GM21390 (cell line): ENCODE measurements around the gene RRP8.

Experiments used
- ATAC-seq: cut with Tn5 transposase; IDR thresholded peaks from one replicate; pipeline ENCODE4 v1.9.1; 2021; ENCODE audit not compliant: unreplicated experiment

Gene RRP8

DNA sequence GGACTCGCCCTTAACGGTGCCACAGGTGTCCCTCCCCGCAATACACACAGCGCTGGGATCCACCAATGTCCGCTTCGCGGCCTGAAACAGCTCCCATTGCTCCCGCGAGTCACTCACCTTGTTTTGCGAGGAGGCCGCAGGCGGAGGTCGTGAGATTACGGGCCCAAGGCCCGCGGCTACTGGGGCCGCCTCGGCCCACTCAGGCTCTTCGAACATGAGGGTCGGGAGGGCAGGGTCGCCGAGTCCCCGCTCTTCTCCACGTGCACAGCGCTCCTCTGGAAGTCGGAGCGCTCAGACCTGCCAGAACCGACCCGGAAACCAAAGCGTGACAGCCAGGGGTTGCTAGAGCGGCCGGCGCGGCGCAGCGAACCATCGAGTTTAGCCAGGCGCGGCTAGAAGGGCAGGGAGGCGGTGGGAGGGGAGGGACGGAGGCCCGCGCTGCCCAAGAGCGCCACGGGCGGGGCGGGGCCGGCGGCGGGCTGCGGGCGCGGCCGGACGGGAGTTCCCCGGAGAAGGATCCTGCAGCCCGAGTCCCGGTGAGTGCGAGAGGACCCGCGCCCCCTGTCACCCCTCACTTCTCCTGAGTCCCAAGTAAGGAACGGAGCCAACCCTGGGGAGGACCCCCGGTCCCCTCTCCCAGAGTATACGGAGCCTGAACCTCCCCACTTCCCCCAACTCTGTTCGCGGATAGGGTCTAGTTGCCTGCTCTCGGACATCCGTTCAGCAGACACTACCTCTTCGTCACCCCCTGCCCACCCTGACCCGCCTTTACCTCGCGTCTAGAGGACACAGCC lies at the start of gene RRP8, which contains the start of gene ILK:
TSS of gene RRP8 (minus strand) at position 330 of the 794 bp plus-strand sequence. CDS start at position 216, 114 bp downstream.
TSS of gene ILK (plus strand) at position 488 of the 794 bp plus-strand sequence. CDS start 498 bp downstream, outside the sequence.
- peak; percentile 75 for ATAC-seq

DNA sequence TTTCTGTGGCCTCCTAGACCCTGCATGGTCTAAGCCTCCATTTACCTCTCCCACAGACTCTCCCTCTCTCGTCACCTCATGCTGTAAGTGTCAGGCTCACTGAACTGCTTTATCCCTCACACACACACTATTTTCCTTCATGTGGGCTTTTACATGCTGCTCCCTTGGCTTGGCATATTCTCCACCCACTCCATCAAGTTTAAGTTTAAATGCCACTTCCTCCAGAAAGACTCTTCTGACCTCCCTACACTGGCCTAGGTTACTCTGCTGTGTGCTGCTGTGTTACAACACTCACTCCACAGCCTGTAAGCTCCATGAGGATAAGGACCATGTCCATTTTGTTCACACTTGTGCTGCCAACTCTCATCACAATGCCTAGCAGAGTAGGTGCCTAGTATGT lies 49.7 kb upstream of the RRP8 start:
- ATAC-seq: no peak

DNA sequence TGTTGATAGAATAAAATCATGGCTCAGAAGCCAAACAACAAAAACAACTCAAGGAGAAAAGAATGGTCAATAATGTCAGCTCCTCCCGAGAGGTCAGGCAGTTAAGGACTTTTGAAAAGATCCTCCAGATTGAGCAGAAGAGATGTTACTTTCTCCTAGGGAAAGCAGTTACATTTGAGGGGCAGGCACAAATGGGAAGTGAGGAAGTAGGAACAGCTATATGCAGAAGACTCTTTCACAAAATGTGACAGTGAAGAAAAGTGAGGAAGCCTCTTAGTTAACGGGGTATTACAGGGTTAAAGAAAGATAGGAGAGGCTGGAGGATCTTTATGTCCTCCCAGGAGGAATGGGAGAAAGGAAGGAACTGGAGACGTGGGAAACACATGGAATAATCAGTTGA lies 48.8 kb upstream of the RRP8 start:
- ATAC-seq: no peak

DNA sequence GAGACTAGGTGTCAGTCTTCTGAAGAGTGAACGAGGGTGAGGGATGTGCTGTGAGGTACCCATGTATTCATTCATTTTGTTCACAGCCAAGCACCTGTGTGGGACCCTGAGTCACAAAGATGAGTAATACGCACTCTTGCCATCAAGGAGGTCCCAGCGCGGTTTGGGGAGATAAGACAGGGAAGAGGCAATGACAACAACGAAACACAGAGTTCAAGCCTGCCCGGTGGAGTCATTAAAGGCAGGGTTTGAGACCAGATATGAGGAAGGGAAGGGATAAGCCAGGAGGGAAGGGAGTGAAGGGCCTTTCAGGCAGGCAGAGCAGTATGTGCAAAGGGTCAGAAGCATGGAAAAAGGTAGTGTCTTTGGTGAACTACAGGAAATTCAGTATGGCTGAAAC lies 47.6 kb upstream of the RRP8 start:
- ATAC-seq: no peak

DNA sequence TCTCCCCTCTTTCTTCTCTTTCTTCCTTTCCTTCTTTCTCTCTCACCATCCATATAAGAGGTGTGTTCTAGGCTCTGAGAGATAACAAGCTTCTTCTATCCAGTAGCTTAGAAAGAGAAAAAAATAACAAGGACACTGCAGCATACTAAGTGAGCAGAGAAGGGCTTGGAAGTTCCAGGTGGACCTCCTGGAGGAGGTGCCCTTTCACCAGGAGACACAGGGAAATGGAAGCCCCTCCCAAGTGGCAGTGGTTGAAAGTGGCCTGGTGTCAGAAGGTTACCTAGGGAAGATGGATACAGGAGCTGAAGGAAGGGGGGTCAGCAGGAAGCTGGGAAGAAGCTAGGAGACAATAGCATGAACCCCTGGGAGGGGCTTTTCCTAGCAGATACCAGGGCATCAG lies 46.7 kb upstream of the RRP8 start:
- ATAC-seq: no peak

DNA sequence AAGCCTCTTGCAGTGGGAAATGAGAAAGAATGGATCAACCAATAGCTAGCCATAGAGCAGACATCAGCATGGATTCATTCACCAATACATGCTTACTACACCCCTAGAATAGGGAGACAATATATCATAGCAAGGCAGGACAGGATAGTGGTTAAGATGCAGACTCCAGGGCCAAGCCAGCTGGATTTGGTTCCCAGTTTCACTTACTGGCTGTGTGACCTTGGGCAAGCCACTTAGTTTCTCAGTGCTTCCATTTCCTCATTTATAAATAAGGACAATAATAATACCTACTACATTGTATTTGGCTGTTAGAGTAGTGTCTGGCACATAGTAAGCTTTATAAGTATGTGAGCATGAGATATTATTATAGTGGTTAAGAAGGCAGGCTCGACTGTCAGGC lies 45.1 kb upstream of the RRP8 start:
- ATAC-seq: no peak

DNA sequence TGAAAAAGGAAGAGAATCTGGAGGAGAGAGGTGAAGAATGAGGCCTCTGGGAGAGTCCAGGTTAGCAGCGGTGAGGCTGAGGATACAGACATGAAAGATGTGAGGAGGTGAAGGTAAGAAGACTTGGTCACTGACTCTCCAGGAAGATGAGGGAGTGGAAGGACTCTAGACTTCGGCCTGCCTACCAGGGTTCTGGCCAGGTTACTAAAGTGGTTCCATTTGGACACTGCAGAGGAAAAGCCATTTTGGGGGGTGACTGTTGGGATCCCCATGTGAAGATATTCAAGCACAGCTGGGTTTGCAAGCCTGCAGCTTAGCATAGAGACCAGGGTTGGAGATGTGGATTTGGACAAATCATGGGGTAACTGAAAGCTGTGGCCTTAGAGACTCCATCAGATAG lies 44.4 kb upstream of the RRP8 start:
- no peak for ATAC-seq

DNA sequence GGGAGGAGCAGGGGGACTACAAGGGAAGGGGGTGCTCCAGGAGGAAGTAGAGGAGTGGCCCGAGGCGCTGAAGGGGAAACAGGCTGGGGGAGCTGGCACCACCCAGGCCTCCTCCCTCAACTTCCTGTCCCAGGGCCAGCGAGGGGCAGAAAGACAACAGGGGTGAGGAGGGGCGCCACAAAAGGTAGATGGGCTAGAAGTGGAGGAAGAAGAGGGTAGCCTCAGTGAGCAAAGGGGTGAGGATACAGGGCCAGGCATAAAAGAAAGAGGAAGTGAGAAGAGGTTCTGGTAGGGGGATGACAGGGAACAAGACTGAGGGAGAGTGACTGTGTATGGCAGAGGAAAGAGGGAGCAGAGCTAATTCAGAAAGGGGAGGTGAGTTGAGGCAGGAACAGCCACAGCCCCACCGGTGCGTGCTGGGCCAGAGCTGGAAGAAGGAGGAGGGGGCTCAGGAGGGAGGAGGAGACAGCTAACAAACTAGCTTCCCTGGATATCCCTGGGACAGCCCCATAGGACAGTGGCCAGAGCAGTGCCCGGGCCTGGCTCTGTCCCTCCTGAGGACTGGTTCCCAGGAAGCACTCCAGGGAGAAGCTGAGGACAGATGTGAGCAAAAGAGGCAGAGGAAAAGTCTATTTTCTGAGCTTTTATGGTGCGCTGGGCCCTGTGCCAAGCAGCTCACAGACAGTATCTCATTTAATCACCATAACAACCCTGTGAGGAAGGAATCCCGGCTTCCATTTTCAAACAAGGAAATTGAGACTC lies 43.7 kb upstream of the RRP8 start:
- ATAC-seq: peak; percentile 96

DNA sequence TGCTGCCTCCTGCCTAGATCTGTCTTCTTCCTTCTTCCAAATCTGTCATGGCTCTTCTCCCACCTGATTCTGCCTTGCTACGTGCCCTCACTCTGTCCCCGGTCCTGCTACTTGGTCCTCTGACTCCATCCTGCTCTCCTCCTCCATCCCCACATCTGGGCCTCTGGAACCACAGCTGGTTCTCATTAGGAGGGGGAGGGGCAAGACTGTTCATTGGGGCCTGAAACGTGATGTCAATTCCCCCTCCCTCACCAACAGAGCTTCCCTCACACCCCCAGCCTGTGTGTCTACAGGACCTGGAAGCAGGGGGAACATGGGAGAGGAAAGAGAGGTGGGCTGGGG lies 43.1 kb upstream of the RRP8 start:
- no peak for ATAC-seq

DNA sequence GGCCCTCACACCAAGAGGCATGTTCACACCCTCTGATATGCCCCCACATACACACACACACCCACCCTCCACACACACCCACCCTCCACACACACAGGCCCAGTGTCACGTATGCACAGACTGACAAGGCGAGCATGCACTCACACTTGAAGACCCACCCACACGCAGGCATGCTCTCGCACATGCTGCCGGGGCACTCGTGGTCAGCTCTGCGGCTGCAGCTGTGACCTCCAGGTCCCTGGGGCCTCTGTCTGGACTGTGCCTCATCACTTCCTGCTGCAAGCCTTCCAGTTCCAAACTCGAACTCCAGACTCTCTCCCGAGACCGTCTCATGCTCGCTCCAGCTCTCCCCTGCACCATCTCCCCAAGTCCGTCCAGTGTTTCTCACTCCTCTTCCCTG lies 42.7 kb upstream of the RRP8 start:
- no peak for ATAC-seq

DNA sequence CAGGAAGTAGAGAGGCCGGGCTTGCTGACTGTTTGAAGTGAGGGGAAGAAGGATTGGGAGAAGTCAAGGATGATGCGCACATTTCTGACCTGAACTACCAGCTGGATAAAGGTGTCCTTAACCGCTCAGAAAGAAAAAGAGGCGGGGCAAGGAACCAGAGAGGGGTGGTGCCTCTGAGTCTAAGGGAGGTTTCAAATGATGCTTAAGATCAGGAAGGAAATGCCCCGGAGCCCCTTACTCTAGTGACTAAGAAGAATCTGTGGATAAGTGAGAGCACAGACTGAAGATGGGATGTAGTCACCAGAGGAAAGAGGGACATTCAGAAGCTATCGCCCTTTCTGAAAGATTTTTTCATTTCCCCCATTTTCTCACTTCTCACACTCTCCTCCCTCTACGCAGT lies 39.5 kb upstream of the RRP8 start:
- ATAC-seq: no peak

DNA sequence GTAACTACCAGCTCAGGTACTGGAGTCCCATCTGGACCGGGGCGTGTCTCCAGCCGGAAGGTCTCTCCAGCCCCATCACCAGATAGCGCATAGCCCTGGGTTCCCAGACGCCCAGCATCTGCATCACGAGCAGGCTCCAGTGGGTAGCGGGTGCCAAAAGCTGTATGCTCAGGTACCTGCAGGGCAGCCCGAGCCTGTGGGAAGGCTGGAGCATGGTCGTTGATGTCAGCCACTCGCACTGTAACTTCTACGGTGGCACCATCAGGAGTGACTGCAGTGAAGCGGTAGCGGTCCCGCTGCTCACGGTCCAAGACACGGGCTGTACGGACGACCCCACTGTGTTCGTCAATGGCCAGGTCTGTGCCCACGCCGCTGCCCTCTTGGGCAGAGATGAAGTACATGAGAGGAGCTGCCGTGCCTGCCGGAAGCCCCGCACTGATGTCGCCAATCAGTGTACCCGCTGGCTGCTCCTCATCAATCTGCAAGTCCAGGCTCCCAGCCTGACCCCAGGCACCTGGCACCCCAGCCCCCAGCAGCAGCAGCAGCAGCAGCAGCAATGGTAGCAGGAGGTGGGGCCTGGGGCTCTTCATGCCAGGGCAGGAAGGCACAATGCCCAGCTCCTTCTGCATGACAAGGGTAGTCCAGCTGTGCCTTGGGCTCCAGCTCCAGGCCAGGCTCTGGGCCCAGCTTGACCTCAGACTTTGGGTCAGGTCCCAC lies 37.7 kb upstream of the RRP8 start:
- no peak for ATAC-seq

DNA sequence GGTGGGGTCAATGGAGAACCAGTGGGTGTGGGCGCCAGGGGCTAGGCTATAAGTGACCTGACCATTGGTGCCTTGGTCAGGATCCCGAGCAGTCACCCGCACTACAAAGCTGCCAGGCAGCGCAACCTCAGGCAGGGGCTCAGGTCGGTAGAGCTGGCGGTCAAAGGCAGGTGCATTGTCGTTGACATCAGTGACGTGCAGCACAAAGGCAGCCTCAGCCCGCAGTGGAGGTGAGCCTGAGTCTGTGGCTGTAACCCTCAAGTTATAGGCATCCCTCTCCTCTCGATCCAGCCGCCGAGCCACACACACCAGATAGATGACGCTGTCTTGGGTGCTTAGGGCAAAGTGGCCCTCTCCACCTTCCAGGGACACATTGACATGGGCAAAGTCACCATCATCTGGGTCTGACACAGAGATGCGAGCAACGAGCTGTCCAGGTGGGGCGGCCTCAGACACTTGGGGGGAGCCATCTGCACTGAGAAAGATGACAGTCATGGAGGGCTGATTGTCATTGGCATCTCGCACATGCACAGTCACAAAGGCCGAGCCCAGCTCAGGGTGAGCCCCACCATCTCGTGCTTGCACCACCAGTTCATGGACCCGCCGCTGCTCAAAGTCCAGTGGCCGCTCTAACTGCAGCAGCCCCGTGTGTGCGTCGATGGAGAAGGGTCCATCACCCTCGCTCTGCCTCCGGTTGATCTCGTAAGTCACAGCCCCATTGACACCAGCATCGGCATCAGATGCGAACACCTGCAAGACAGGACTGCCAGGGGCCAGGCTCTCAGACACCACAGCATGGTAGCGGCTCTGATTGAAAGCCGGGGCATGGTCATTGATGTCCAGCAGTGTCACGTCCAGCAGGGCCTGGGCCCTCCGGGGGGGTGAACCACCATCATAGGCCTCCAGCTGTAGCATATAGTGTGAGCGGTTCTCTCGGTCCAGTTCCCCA lies 36.9 kb upstream of the RRP8 start:
- ATAC-seq: no peak

DNA sequence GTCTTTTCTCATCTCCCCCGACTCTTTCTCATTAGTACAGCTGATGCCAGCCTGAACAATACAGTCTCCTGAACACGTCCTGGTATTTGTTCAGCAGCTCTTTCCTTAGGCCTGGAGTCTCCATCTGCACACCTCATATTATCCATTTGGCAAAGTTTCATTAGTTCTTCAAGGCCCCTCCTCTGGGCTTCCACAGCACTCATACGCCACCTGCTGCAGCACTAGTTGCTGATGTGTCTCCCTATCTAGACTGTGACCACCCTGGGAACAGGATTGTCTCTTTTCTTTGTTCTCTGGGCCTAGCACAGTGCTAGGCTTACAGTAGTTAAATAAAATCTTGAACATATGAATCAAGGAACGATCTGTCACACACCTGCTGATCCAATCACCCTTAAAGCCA lies 35.0 kb upstream of the RRP8 start:
- no peak for ATAC-seq

DNA sequence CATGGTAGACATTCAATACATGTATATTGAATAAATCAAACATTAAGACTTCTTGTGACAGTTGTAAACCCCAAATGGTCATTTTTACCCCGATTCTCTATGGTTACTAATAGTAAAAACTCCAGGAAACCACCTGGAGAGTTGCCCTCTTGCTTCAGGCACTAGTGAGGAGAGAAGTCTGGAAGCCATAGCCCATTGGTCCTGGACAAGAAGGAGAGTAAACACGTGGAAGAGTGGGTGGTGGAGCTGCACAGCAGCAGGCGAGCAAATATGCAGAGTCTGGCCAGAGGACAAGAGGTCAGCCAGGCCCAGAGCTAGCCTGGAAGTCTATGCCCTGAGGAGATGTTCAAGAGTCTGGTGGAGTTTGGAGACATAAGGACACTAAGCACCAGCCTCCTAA lies 34.5 kb upstream of the RRP8 start:
- ATAC-seq: no peak

DNA sequence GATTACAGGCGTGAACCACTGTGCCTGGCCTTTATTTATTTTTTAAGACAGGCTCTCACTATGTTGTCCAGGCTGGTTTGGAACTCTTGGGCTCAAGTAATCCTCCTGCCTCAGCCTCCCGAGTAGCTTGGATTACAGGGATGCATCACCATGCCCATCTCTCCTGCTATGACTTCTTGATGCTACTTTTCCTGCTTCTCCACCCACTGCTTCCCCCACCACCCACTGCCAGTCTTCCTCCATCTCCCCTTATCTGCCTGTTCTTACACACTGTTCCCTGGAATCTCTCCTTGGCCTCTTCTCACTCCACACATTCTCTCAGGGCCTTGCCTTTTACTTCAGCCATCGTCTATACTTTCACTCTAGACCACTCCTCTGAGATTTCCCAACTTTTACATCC lies 33.1 kb upstream of the RRP8 start:
- ATAC-seq: no peak

DNA sequence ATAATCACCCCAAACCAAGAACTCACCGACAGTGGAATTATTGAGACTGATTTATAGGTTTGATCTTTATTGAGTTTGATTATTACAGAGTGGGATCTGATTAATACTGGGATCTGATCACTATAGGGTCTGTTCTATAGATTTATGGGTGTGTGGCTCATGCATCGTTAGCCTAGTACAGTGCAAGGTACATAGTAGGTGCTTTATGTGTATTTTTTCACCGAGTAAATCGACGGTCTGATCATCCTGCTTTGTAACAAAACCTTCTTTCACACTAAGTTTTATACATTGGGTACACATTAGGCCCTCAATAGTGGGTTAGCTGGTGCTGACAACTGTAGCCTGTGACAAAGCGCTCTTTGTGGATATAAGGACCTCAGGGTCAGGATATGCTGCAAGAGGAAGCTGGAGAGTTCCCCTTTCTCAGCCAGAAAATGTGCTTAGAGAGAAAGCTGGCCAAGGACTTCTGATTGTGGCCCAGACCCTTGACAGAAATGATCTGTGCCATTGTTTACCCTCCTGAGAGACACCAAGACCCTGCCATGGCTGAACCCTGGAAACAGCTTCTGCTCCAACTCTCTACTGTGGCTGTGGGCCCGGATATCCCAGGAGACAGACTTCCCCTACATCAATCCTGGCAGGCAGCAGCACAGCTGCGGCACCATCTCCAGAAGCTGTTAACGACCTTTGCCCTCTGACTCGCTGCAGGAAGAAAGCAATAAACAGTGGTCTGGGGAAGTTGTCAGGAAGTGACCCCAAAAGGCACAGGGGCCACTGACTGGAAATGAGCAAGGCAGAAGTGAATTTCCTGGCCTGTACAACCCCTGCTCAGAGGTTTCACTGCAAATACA lies 31.9 kb upstream of the RRP8 start:
- ATAC-seq: no peak

DNA sequence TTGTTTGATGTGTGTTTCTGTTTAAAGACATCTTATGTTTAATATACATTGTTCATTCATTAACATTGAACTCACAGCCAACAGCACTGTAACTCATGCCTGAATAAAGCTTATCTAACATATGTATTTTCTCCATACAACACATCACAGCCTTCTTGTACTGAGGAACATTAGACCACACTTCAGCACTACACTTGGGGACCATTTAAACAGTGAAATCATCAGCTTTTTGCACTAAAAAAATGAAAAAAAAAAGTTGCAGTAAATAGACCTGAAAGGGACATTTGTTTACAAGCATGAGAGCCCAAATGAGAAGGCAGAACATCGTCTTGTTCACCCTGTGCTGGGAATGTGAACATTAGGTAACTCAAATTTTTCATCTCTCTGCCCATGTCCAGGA lies 31.1 kb upstream of the RRP8 start:
- no peak for ATAC-seq

DNA sequence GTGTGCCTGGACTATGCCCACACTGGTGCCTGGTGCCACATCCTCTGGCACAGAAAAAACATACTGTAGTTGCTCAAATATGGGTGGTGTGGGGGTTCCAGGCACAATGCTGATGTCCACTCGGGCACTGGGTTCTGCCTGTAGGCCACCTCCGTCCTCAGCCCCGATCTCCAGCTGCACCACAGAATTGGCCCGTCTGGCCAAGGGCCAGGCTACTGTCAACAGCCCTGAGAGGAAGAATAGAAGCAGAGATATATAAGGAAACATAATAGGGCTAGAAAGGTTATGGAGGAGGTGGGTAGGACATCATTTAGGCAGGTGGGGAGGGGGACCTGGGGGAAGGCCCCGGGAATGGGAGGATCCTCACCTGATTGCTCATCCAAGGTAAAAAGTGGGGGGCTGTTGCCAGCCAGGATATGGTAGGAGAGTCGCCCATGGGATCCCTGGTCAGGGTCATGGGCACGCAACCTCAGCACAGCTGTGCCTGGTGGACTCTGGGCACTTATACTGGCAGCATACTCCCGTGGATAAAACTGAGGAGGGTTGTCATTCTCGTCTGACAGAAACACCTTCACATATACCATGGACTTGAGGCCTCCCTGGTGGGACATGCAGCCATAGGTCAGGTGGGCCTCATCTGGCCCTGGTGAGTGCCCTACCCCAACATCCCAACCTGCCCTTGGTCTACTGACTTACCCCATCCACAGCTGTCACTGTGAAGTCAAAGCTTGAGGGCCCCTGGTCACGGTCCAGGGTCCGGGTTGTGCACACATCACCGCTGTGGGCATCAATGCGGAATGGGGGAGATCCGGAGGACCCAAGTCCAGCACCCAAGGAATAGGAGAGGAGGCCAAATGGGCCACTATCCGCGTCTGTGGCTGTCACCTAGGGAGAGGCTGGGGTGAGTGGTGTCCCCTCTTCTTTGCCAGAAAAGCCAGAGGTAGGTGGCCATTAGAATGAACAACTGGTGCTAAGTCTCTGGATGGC lies 30.3 kb upstream of the RRP8 start:
- no peak for ATAC-seq
